Endodermal cell (in vitro differentiated cells): Measurements from ENCODE around the gene EFNA5. TPM values are rescaled to one million over a fixed set of nuclear protein-coding genes. Genes with fewer than 3 reads are reported as not detected.

Experiments used
- DNase-seq: peaks from one replicate; pipeline ENCODE4 v3.0.0-alpha.2; 2017
- H3K27ac ChIP-seq: 2 replicates; pipeline ENCODE4 v1.5.1; 2013; ENCODE audit warnings: mild to moderate bottlenecking, low read depth, low read length, moderate library complexity
- H3K27me3 ChIP-seq: 2 replicates; pipeline ENCODE4 v1.6.1; 2013; ENCODE audit warnings: mild to moderate bottlenecking, low read length, moderate library complexity; ENCODE audit not compliant: insufficient read depth, control insufficient read depth, poor library complexity, severe bottlenecking
- H3K36me3 ChIP-seq: 2 replicates; pipeline ENCODE4 v1.7.0; 2013; ENCODE audit warnings: mild to moderate bottlenecking, low read length, moderate library complexity; ENCODE audit not compliant: control insufficient read depth, insufficient read depth
- H3K4me1 ChIP-seq: one replicate; pipeline ENCODE4 v1.7.0; 2013; ENCODE audit warnings: low read length; ENCODE audit not compliant: control insufficient read depth, insufficient read depth
- H3K4me3 ChIP-seq: 2 replicates; pipeline ENCODE4 v1.5.1; 2013; ENCODE audit warnings: mild to moderate bottlenecking, low read length, moderate library complexity
- H3K9ac ChIP-seq: 2 replicates; pipeline ENCODE4 v1.6.1; 2013; ENCODE audit warnings: mild to moderate bottlenecking, low read length, moderate library complexity; ENCODE audit not compliant: poor library complexity, severe bottlenecking; ENCODE audit errors: extremely low read depth
- H3K9me3 ChIP-seq: 2 replicates; pipeline ENCODE4 v1.6.1; 2013; ENCODE audit warnings: mild to moderate bottlenecking, low read length, moderate library complexity; ENCODE audit not compliant: control insufficient read depth
- H3K27ac Mint-ChIP-seq: 2 replicates; pipeline ENCODE4 v1.8.0; 2020; ENCODE audit warnings: mixed read lengths
- H3K27me3 Mint-ChIP-seq: 2 replicates; pipeline ENCODE4 v1.8.0; 2021; ENCODE audit warnings: mild to moderate bottlenecking, mixed read lengths; ENCODE audit not compliant: insufficient read depth
- H3K36me3 Mint-ChIP-seq: 2 replicates; pipeline ENCODE4 v1.8.0; 2020; ENCODE audit warnings: low read depth, mixed read lengths
- H3K4me1 Mint-ChIP-seq: 2 replicates; pipeline ENCODE4 v1.8.0; 2020; ENCODE audit warnings: mixed read lengths
- H3K4me3 Mint-ChIP-seq: 2 replicates; pipeline ENCODE4 v1.8.0; 2020; ENCODE audit warnings: mild to moderate bottlenecking, moderate library complexity, mixed read lengths
- H3K9me3 Mint-ChIP-seq: 2 replicates; pipeline ENCODE4 v1.8.0; 2020; ENCODE audit warnings: mild to moderate bottlenecking, mixed read lengths
- WGBS, 2 experiments: methylation state at CpG; one replicate each; pipeline versions ENCODE4 v1.1.5 to v1.1.7; 2013; ENCODE audit warnings: missing lambda C conversion rate in 2 of 2, mixed read lengths in 1 of 2; ENCODE audit not compliant: insufficient coverage in 1 of 2, insufficient read length in 1 of 2; 5-methylcytosine and 5-hydroxymethylcytosine counted together
- total RNA-seq, 2 donors: library from RNA; stranded (reverse); fragmentation: NEBNext Ultra II Directional in 1 of 2; extraction: Animal tissue kit (Norgen Biotek cat#: 25700) in 1 of 2; gene quantifications; 2 replicates in 1 of 2; 3 replicates in 1 of 2; pipeline ENCODE4 v1.2.1, GENCODE V29; 2021
- TF ChIP-seq, protein P1 (sequence below): fragments of 200-600 bp; sonication (generic); conservative IDR thresholded peaks from 2 replicates; pipeline ENCODE4 v1.5.0; 2021; ENCODE audit warnings: antibody characterized with exemption, mild to moderate bottlenecking

Gene EFNA5
- total RNA-seq, 2 donors from 2014 or later, result 53.3 to 63.1 TPM

DNA sequence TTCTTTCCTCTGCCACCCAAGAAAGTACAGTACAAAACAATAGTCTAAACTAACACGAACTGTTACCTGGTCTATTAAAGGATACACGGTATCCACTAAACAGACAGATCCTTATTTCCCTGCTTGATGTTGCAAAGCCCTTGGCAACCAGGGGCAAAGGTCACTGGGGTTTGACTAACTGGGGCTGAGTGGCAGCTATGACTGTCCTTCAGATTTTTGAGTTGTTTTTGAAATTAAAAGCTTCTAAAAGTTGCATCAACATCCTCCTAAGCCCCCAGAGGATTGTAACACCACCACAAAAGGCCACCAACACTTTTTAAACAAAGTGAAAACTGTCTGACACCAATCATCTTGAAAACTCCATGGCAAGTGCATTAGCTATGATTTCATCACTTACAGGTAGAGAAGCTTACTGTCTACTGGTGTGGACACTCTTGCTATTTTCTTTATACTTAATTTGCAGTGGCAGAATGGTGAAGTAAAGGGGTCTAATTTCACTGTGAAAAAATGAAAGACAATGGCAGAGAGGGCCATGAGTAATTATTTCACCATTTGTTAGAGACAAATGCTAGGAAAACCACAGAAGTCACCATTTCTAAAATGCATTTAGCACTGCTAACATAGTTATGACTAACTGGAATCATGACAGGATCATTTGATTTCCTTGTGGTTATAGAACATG, 292.4 kb downstream of the EFNA5 start:
- Histone ChIP-seq H3K36me3 (peaks cover 33% of the 10 kb centered on the region), H3K9me3 (no peaks in the 10 kb centered on the region), H3K27me3 (no peaks in the 10 kb centered on the region), H3K4me3 (no peak overlapping the region), H3K9ac (no peak overlapping the region), H3K4me1 (no peaks in the 10 kb centered on the region), H3K27ac (no peak overlapping the region)
- TF ChIP-seq, protein P1, sequence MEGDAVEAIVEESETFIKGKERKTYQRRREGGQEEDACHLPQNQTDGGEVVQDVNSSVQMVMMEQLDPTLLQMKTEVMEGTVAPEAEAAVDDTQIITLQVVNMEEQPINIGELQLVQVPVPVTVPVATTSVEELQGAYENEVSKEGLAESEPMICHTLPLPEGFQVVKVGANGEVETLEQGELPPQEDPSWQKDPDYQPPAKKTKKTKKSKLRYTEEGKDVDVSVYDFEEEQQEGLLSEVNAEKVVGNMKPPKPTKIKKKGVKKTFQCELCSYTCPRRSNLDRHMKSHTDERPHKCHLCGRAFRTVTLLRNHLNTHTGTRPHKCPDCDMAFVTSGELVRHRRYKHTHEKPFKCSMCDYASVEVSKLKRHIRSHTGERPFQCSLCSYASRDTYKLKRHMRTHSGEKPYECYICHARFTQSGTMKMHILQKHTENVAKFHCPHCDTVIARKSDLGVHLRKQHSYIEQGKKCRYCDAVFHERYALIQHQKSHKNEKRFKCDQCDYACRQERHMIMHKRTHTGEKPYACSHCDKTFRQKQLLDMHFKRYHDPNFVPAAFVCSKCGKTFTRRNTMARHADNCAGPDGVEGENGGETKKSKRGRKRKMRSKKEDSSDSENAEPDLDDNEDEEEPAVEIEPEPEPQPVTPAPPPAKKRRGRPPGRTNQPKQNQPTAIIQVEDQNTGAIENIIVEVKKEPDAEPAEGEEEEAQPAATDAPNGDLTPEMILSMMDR, result no peak
- no peak overlapping the region for H3K27ac Mint-ChIP-seq
- H3K9me3 Mint-ChIP-seq, result no peaks in the 10 kb centered on the region
- H3K4me1 Mint-ChIP-seq, result peaks cover 33% of the 10 kb centered on the region
- no peak overlapping the region for H3K4me3 Mint-ChIP-seq
- WGBS, 2 experiments, result 96 to 100% methylated on average over 2 of the region's 2 CpGs
- no peak for DNase-seq
- no peaks in the 10 kb centered on the region for H3K27me3 Mint-ChIP-seq
- H3K36me3 Mint-ChIP-seq, result peaks cover 22% of the 10 kb centered on the region

GRCh38 chr5:107377277-107377609, 293.5 kb downstream of the EFNA5 start:
- Histone ChIP-seq H3K27me3 (no peaks in the 10 kb centered on the region), H3K9me3 (no peaks in the 10 kb centered on the region), H3K4me1 (no peaks in the 10 kb centered on the region), H3K9ac (no peak overlapping the region), H3K27ac (peak overlapping the region; percentile 16), H3K36me3 (peaks cover 24% of the 10 kb centered on the region), H3K4me3 (no peak overlapping the region)
- peaks cover 22% of the 10 kb centered on the region for H3K36me3 Mint-ChIP-seq
- peaks cover 39% of the 10 kb centered on the region for H3K4me1 Mint-ChIP-seq
- no peaks in the 10 kb centered on the region for H3K9me3 Mint-ChIP-seq
- no peaks in the 10 kb centered on the region for H3K27me3 Mint-ChIP-seq
- TF ChIP-seq, protein P1, result no peak
- 84 to 94% methylated on average over 2 to 5 of the region's 5 CpGs for WGBS, 2 experiments
- no peak overlapping the region for H3K4me3 Mint-ChIP-seq
- H3K27ac Mint-ChIP-seq, result no peak overlapping the region
- DNase-seq, result no peak

GRCh38 chr5:107376546-107377276, 294.0 kb downstream of the EFNA5 start:
- Mint-ChIP-seq H3K4me3 (no peak overlapping the region), H3K9me3 (no peaks in the 10 kb centered on the region), H3K27ac (no peak overlapping the region), H3K4me1 (peaks cover 39% of the 10 kb centered on the region), H3K36me3 (peaks cover 22% of the 10 kb centered on the region), H3K27me3 (no peaks in the 10 kb centered on the region)
- Histone ChIP-seq H3K27me3 (no peaks in the 10 kb centered on the region), H3K36me3 (peaks cover 22% of the 10 kb centered on the region), H3K9ac (no peak overlapping the region), H3K27ac (peak overlapping the region; percentile 16), H3K9me3 (no peaks in the 10 kb centered on the region), H3K4me3 (no peak overlapping the region), H3K4me1 (no peaks in the 10 kb centered on the region)
- WGBS, 2 experiments, result 75 to 91% methylated on average over 5 to 11 of the region's 11 CpGs
- TF ChIP-seq, protein P1, result no peak
- DNase-seq, result peak; percentile 65
